ENCODE data around the gene COA3.
"Not testable (repeated sequence)": the region's sequence is repeated elsewhere in the genome, so short reads cannot be mapped to it uniquely, and the experiment has no call there.

Gene COA3

DNA sequence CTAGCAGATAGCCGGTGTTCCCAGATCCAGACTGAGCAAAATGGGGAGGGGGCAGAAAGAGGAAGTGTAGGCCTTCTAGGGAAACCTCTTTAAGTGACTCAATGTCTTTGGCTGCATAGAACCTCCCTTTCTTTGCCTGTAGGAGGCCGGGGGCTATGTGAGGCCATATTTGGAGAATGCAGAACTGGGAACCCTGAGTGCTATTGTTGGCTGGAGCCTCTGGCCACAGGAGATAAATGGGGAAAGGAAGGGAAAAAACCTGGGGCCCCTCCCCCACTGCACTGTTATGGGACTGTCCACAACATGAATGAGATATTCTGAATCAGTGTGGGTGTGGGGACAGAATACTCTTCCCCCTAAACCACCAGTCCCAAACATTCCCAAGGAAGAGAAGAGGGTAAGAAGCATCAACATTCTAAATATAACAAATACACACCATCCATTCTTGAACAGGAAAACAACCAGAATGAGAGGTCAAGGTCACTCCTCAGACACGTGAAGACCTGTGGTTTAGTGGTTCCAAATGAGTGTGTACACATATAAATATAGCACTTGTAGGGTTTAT lies 22.9 kb downstream of the COA3 start:
- peaks cover 8% of the 10 kb centered on the region for H3K36me3 ChIP-seq (ENCODE audit: control insufficient read depth, insufficient read depth, low read length)
- no peak overlapping the region for H3K4me3 ChIP-seq (ENCODE audit: low read length)

GRCh38 chr17:42774066-42774745 lies 24.3 kb downstream of the COA3 start:
- peaks cover 19% of the 10 kb centered on the region for H3K4me1 ChIP-seq (ENCODE audit: control insufficient read depth, insufficient read depth, low read length)
- H3K9me3 ChIP-seq (ENCODE audit: control insufficient read depth, low read length) = no peaks in the 10 kb centered on the region
- no peaks in the 10 kb centered on the region for H3K27me3 ChIP-seq (ENCODE audit: control insufficient read depth, insufficient read depth, low read length)
- H3K9ac ChIP-seq (ENCODE audit: low read length) = peak overlapping the region; percentile 93
- peak overlapping the region; percentile 86 for H3K4me3 ChIP-seq (ENCODE audit: low read length)
- H3K36me3 ChIP-seq (ENCODE audit: control insufficient read depth, insufficient read depth, low read length) = peaks cover 8% of the 10 kb centered on the region

More for the DNA sequence above, 22.9 kb downstream of the COA3 start:
- Histone ChIP-seq H3K4me1 (ENCODE audit: control insufficient read depth, insufficient read depth, low read length) (peaks cover 31% of the 10 kb centered on the region), H3K27me3 (ENCODE audit: control insufficient read depth, insufficient read depth, low read length) (peaks cover 5% of the 10 kb centered on the region), H3K9me3 (ENCODE audit: control insufficient read depth, low read length) (no peaks in the 10 kb centered on the region), H3K9ac (ENCODE audit: low read length) (no peak overlapping the region)

GRCh38 chr17:42773290-42774035 lies 25.0 kb downstream of the COA3 start, which contains the start of gene VPS25:
VPS25 (plus strand) TSS chr17:42773449; CDS start chr17:42773476, 27 bp downstream.
- H3K4me1 ChIP-seq (ENCODE audit: control insufficient read depth, insufficient read depth, low read length) = peaks cover 19% of the 10 kb centered on the region
- H3K9ac ChIP-seq (ENCODE audit: low read length) = peak within 1 kb of the TSS; percentile 93
- peaks cover 8% of the 10 kb centered on the region for H3K36me3 ChIP-seq (ENCODE audit: control insufficient read depth, insufficient read depth, low read length)
- no peaks in the 10 kb centered on the region for H3K9me3 ChIP-seq (ENCODE audit: control insufficient read depth, low read length)
- peak within 1 kb of the TSS; percentile 86 for H3K4me3 ChIP-seq (ENCODE audit: low read length)
- no peaks in the 10 kb centered on the region for H3K27me3 ChIP-seq (ENCODE audit: control insufficient read depth, insufficient read depth, low read length)

- peak overlapping the region; percentile 86 for H3K4me3 ChIP-seq (ENCODE audit: low read length)
- H3K27me3 ChIP-seq (ENCODE audit: control insufficient read depth, insufficient read depth, low read length) = no peaks in the 10 kb centered on the region
- H3K4me1 ChIP-seq (ENCODE audit: control insufficient read depth, insufficient read depth, low read length) = peaks cover 19% of the 10 kb centered on the region
- peaks cover 8% of the 10 kb centered on the region for H3K36me3 ChIP-seq (ENCODE audit: control insufficient read depth, insufficient read depth, low read length)
- no peaks in the 10 kb centered on the region for H3K9me3 ChIP-seq (ENCODE audit: control insufficient read depth, low read length)
- peak overlapping the region; percentile 93 for H3K9ac ChIP-seq (ENCODE audit: low read length)
These were observed 25.6 kb downstream of the COA3 start for GRCh38 chr17:42772945-42773289.

GRCh38 chr17:42769964-42770363 lies 28.5 kb downstream of the COA3 start:
- H3K36me3 ChIP-seq (ENCODE audit: control insufficient read depth, insufficient read depth, low read length); H3K9ac ChIP-seq (ENCODE audit: low read length); H3K9me3 ChIP-seq (ENCODE audit: control insufficient read depth, low read length); H3K4me3 ChIP-seq (ENCODE audit: low read length); H3K27me3 ChIP-seq (ENCODE audit: control insufficient read depth, insufficient read depth, low read length): not testable (repeated sequence)
- H3K4me1 ChIP-seq (ENCODE audit: control insufficient read depth, insufficient read depth, low read length) = peaks cover 19% of the 10 kb centered on the region

DNA sequence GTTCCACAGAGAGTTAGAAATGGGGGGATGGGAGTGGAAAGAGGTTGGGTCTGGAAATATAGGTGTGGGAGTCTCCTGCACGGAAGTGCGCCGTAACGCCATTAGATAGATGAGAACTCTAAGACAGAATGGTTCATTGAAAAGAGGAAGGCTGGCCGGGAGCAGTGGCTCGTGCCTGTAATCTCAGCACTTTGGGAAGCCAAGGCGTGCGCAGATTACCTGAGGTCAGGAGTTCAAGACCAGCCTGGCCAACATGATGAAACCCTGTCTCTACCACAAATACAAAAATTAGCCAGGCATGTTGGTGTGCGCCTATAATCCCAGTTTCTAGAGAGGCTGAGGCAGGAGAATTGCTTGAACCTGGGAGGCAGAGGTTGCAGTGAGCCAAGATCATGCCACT lies 30.5 kb downstream of the COA3 start:
- not testable (repeated sequence) for H3K27me3 ChIP-seq (ENCODE audit: control insufficient read depth, insufficient read depth, low read length); H3K9me3 ChIP-seq (ENCODE audit: control insufficient read depth, low read length); H3K4me3 ChIP-seq (ENCODE audit: low read length); H3K36me3 ChIP-seq (ENCODE audit: control insufficient read depth, insufficient read depth, low read length); H3K9ac ChIP-seq (ENCODE audit: low read length)
- H3K4me1 ChIP-seq (ENCODE audit: control insufficient read depth, insufficient read depth, low read length) = peaks cover 16% of the 10 kb centered on the region

- H3K27me3 ChIP-seq (ENCODE audit: control insufficient read depth, insufficient read depth, low read length) = peaks cover 5% of the 10 kb centered on the region
- H3K9ac ChIP-seq (ENCODE audit: low read length) = no peak overlapping the region
- H3K9me3 ChIP-seq (ENCODE audit: control insufficient read depth, low read length) = no peaks in the 10 kb centered on the region
- peaks cover 13% of the 10 kb centered on the region for H3K4me1 ChIP-seq (ENCODE audit: control insufficient read depth, insufficient read depth, low read length)
- H3K4me3 ChIP-seq (ENCODE audit: low read length) = no peak overlapping the region
- H3K36me3 ChIP-seq (ENCODE audit: control insufficient read depth, insufficient read depth, low read length) = no peaks in the 10 kb centered on the region
These were observed 31.0 kb downstream of the COA3 start for GRCh38 chr17:42767512-42767911.

DNA sequence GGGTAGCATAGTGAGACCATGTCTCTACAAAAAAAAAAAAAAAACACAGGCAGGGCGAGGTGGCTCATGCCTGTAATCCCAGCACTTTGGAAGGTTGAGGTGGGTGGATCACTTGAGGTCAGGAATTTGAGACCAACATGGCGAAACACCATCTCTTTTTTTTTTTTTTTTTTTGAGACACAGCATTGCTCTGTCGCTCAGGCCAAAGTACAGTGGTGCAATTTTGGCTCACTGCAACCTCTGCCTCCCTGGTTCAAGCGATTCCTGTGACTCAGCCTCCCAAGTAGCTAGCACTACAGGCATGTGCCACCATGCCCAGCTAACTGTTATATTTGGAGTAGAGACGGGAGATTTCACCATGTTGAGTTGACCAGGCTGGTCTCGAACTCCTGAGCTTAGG lies 32.4 kb downstream of the COA3 start:
- H3K36me3 ChIP-seq (ENCODE audit: control insufficient read depth, insufficient read depth, low read length) = no peaks in the 10 kb centered on the region
- H3K4me3 ChIP-seq (ENCODE audit: low read length) = no peak overlapping the region
- H3K27me3 ChIP-seq (ENCODE audit: control insufficient read depth, insufficient read depth, low read length) = peaks cover 17% of the 10 kb centered on the region
- H3K9ac ChIP-seq (ENCODE audit: low read length) = no peak overlapping the region
- H3K9me3 ChIP-seq (ENCODE audit: control insufficient read depth, low read length) = no peaks in the 10 kb centered on the region
- peaks cover 11% of the 10 kb centered on the region for H3K4me1 ChIP-seq (ENCODE audit: control insufficient read depth, insufficient read depth, low read length)

DNA sequence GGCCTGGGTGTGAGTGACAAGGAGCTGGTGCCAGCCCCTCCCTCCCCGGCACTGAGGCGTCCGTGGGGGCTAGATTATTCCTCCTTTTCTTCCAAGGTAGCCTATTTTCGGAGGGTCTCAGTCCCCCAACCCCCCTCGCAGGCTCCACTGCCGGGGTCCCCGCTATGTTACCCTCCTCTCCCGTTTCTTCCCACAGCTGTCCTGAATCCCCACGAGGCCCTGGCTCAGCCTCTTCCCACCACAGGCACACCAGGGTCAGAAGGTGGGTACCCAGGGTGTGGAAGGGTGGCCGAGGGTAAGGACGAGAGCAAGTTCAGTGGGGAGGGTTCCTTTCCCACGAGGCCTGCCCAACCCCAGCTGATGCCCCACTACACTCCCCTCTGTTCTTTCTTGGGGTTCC lies 36.9 kb downstream of the COA3 start:
- Histone ChIP-seq H3K4me3 (ENCODE audit: low read length) (no peak overlapping the region), H3K4me1 (ENCODE audit: control insufficient read depth, insufficient read depth, low read length) (peaks cover 21% of the 10 kb centered on the region), H3K27me3 (ENCODE audit: control insufficient read depth, insufficient read depth, low read length) (peaks cover 29% of the 10 kb centered on the region), H3K36me3 (ENCODE audit: control insufficient read depth, insufficient read depth, low read length) (no peaks in the 10 kb centered on the region), H3K9ac (ENCODE audit: low read length) (peak overlapping the region; percentile 22), H3K9me3 (ENCODE audit: control insufficient read depth, low read length) (no peaks in the 10 kb centered on the region)

GRCh38 chr17:42760652-42761581 lies 37.6 kb downstream of the COA3 start, which contains the start of gene RAMP2:
RAMP2 (plus strand) TSS chr17:42761227; CDS start chr17:42761262, 35 bp downstream.
- no peak within 1 kb of the TSS for H3K4me3 ChIP-seq (ENCODE audit: low read length)
- H3K4me1 ChIP-seq (ENCODE audit: control insufficient read depth, insufficient read depth, low read length) = peaks cover 21% of the 10 kb centered on the region
- H3K36me3 ChIP-seq (ENCODE audit: control insufficient read depth, insufficient read depth, low read length) = no peaks in the 10 kb centered on the region
- peaks cover 29% of the 10 kb centered on the region for H3K27me3 ChIP-seq (ENCODE audit: control insufficient read depth, insufficient read depth, low read length)
- peak within 1 kb of the TSS; percentile 22 for H3K9ac ChIP-seq (ENCODE audit: low read length)
- no peaks in the 10 kb centered on the region for H3K9me3 ChIP-seq (ENCODE audit: control insufficient read depth, low read length)

DNA sequence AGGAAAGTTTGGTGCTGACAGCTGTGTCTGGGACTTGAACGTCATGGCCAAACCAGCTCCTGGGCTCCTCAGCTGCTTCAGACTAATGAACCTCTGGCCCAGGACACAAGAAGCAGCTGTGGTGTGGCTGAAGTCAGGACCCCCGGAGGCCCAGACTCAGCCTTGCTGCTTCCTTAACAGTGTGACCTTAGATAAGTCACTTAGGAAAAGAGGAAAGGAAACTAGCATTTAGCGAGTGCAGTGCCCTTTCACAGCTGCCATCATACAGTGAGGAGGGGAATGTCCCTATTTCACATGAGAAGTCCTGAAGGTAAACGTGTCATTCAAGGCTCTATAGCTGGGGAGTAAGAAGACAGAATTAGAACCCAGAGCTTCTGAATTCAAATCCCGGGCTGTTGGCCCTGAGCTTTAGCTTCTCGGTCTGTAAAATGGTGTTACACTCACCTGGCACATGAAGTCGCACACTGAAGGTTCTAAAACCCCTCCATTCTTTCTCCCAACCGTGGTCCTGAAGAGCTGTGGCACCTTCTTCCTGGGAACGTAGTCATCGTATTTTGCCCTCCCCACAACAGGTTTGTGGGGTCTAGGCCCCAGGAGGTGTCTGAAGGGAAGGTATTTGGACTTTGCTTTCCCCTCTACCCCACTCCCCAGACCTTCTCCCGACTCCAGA lies 38.4 kb downstream of the COA3 start:
- Histone ChIP-seq H3K36me3 (ENCODE audit: control insufficient read depth, insufficient read depth, low read length) (no peaks in the 10 kb centered on the region), H3K9ac (ENCODE audit: low read length) (no peak overlapping the region), H3K9me3 (ENCODE audit: control insufficient read depth, low read length) (no peaks in the 10 kb centered on the region), H3K27me3 (ENCODE audit: control insufficient read depth, insufficient read depth, low read length) (peaks cover 29% of the 10 kb centered on the region), H3K4me1 (ENCODE audit: control insufficient read depth, insufficient read depth, low read length) (peaks cover 21% of the 10 kb centered on the region), H3K4me3 (ENCODE audit: low read length) (no peak overlapping the region)

All from mucosa of stomach (tissue), 1 donor.